NCI-H1092 (cell line): Measurements from ENCODE around the gene LPCAT1.
A peak's percentile ranks its signal among the peaks of the same experiment; 100 is the strongest.
"Not testable (repeated sequence)": the region's sequence is repeated elsewhere in the genome, so short reads cannot be mapped to it uniquely, and the experiment has no call there.

Experiments
- DNase-seq: peaks from one replicate; lab custom pipeline; 2025; lab: John Stamatoyannopoulos, UW

The LPCAT1 gene

GRCh38 chr5:1479066-1479465 lies 44.7 kb downstream of the LPCAT1 start:
- no peak for DNase-seq

- no peak for DNase-seq
Measured at GRCh38 chr5:1478271-1479035, 45.3 kb downstream of the LPCAT1 start.

- DNase-seq, result no peak
Measured at GRCh38 chr5:1477341-1477740, 46.4 kb downstream of the LPCAT1 start.

- DNase-seq, result no peak
Measured at GRCh38 chr5:1476967-1477310, 46.8 kb downstream of the LPCAT1 start.

- DNase-seq, result no peak
Measured at GRCh38 chr5:1476181-1476966, 47.4 kb downstream of the LPCAT1 start.

- DNase-seq, result not testable (repeated sequence)
Measured at GRCh38 chr5:1475544-1475900, 48.2 kb downstream of the LPCAT1 start.

GRCh38 chr5:1474866-1475543 lies 48.8 kb downstream of the LPCAT1 start:
- DNase-seq, result no peak

- DNase-seq, result no peak
Measured at GRCh38 chr5:1474183-1474839, 49.4 kb downstream of the LPCAT1 start.

- no peak for DNase-seq
Measured at GRCh38 chr5:1473746-1474145, 50.0 kb downstream of the LPCAT1 start.

- no peak for DNase-seq
Measured at GRCh38 chr5:1472964-1473628, 50.7 kb downstream of the LPCAT1 start.

GRCh38 chr5:1471997-1472963 lies 51.5 kb downstream of the LPCAT1 start:
- no peak for DNase-seq

GRCh38 chr5:1471240-1471853 lies 52.4 kb downstream of the LPCAT1 start:
- no peak for DNase-seq

- DNase-seq, result no peak
Measured at GRCh38 chr5:1470762-1471211, 53.0 kb downstream of the LPCAT1 start.

GRCh38 chr5:1468629-1469527 lies 54.9 kb downstream of the LPCAT1 start:
- no peak for DNase-seq

- peak; percentile 9 for DNase-seq
Measured at GRCh38 chr5:1468247-1468612, 55.5 kb downstream of the LPCAT1 start.

- DNase-seq, result no peak
Measured at GRCh38 chr5:1467341-1468246, 56.2 kb downstream of the LPCAT1 start.

GRCh38 chr5:1466631-1467265 lies 57.0 kb downstream of the LPCAT1 start:
- no peak for DNase-seq
